GM18858 (cell line): ENCODE results near the gene GALNT12.

Experiments used
- ATAC-seq: cut with Tn5 transposase; IDR thresholded peaks from one replicate; pipeline ENCODE4 v1.9.1; 2021; ENCODE audit not compliant: unreplicated experiment

GALNT12 gene

GRCh38 chr9:98899408-98900056 is 92.1 kb downstream of the GALNT12 start:
- ATAC-seq, result no peak
